Stimulated activated naive CD4-positive, alpha-beta T cell treated with Interleukin-2 at 50 U/mL for 16 hours (primary cell): ENCODE results near the gene TIMM8A.

Source experiments
- DNase-seq: peaks from one replicate; lab custom pipeline; 2025; lab: John Stamatoyannopoulos, UW

TIMM8A gene

GRCh38 chrX:101348452-101349192 is at the start of gene TIMM8A:
Gene TIMM8A (minus strand): TSS chrX:101348742. CDS start chrX:101348664, 78 bp downstream.
- peak; percentile 77 for DNase-seq

- DNase-seq, result no peak
Measured at GRCh38 chrX:101397779-101398178, 49.2 kb upstream of the TIMM8A start.

- DNase-seq, result no peak
Measured at GRCh38 chrX:101395789-101396188, 47.2 kb upstream of the TIMM8A start.

- DNase-seq, result no peak
Measured at GRCh38 chrX:101394372-101394771, 45.8 kb upstream of the TIMM8A start.

- DNase-seq, result no peak
Measured at GRCh38 chrX:101393530-101394305, 45.2 kb upstream of the TIMM8A start.

- no peak for DNase-seq
Measured at GRCh38 chrX:101391831-101392230, 43.3 kb upstream of the TIMM8A start.

- DNase-seq, result peak; percentile 79
Measured at GRCh38 chrX:101390664-101391525, 42.4 kb upstream of the TIMM8A start, which contains the start of gene RPL36A. Gene RPL36A (plus strand): TSS chrX:101391011. CDS start chrX:101391044, 33 bp downstream.

- no peak for DNase-seq
Measured at GRCh38 chrX:101388604-101389003, 40.1 kb upstream of the TIMM8A start.

- no peak for DNase-seq
Measured at GRCh38 chrX:101386542-101386885, 38.0 kb upstream of the TIMM8A start.

- no peak for DNase-seq
Measured at GRCh38 chrX:101385795-101386541, 37.4 kb upstream of the TIMM8A start, which contains the start of gene BTK. Gene BTK (minus strand): TSS chrX:101386191. CDS start chrX:101375284, 10,907 bp downstream.

GRCh38 chrX:101385026-101385684 is 36.6 kb upstream of the TIMM8A start:
- DNase-seq, result no peak

GRCh38 chrX:101383679-101384205 is 35.2 kb upstream of the TIMM8A start:
- DNase-seq, result no peak

- no peak for DNase-seq
Measured at GRCh38 chrX:101377547-101377946, 29.0 kb upstream of the TIMM8A start.

GRCh38 chrX:101370888-101371504 is 22.5 kb upstream of the TIMM8A start:
- no peak for DNase-seq

- no peak for DNase-seq
Measured at GRCh38 chrX:101369687-101370086, 21.1 kb upstream of the TIMM8A start.

- DNase-seq, result no peak
Measured at GRCh38 chrX:101368800-101369199, 20.3 kb upstream of the TIMM8A start.

- no peak for DNase-seq
Measured at GRCh38 chrX:101365301-101365795, 16.8 kb upstream of the TIMM8A start.

- no peak for DNase-seq
Measured at GRCh38 chrX:101362757-101363156, 14.2 kb upstream of the TIMM8A start.

- no peak for DNase-seq
Measured at GRCh38 chrX:101362116-101362515, 13.6 kb upstream of the TIMM8A start.

GRCh38 chrX:101360390-101360789 is 11.8 kb upstream of the TIMM8A start:
- DNase-seq, result no peak
